PFSK-1 (cell line): Measurements from ENCODE around the gene WDR81.

Experiments used
- POLR2AphosphoS5 ChIP-seq: IDR thresholded peaks from 2 replicates; pipeline ENCODE4 v1.6.1; 2012; ENCODE audit warnings: low read depth, mild to moderate bottlenecking, control low read depth, low read length, moderate library complexity
- SIN3A ChIP-seq: IDR thresholded peaks from 2 replicates; pipeline ENCODE4 v1.6.1; 2012; ENCODE audit warnings: mild to moderate bottlenecking, low read length, moderate library complexity, borderline replicate concordance; ENCODE audit not compliant: insufficient read depth
- TAF1 ChIP-seq: IDR thresholded peaks from 2 replicates; pipeline ENCODE4 v1.6.1; 2012; ENCODE audit warnings: low read length, control low read depth, borderline replicate concordance; ENCODE audit not compliant: insufficient read depth
- TF ChIP-seq, protein P1 (sequence below), 2 experiments: IDR thresholded peaks; 2 replicates each; pipeline versions ENCODE4 v1.6.1 to v1.8.0; 2011 to 2012; ENCODE audit warnings: low read depth in 2 of 2, low read length in 2 of 2, control low read depth in 1 of 2, inconsistent platforms in 1 of 2, mild to moderate bottlenecking in 1 of 2, moderate library complexity in 1 of 2; ENCODE audit not compliant: insufficient read depth in 1 of 2

GRCh38 chr17:1690544-1691221 is 33.8 kb upstream of the WDR81 start:
- no peak for TF ChIP-seq TAF1
- no peak for TF ChIP-seq POLR2AphosphoS5
- TF ChIP-seq, protein P1, sequence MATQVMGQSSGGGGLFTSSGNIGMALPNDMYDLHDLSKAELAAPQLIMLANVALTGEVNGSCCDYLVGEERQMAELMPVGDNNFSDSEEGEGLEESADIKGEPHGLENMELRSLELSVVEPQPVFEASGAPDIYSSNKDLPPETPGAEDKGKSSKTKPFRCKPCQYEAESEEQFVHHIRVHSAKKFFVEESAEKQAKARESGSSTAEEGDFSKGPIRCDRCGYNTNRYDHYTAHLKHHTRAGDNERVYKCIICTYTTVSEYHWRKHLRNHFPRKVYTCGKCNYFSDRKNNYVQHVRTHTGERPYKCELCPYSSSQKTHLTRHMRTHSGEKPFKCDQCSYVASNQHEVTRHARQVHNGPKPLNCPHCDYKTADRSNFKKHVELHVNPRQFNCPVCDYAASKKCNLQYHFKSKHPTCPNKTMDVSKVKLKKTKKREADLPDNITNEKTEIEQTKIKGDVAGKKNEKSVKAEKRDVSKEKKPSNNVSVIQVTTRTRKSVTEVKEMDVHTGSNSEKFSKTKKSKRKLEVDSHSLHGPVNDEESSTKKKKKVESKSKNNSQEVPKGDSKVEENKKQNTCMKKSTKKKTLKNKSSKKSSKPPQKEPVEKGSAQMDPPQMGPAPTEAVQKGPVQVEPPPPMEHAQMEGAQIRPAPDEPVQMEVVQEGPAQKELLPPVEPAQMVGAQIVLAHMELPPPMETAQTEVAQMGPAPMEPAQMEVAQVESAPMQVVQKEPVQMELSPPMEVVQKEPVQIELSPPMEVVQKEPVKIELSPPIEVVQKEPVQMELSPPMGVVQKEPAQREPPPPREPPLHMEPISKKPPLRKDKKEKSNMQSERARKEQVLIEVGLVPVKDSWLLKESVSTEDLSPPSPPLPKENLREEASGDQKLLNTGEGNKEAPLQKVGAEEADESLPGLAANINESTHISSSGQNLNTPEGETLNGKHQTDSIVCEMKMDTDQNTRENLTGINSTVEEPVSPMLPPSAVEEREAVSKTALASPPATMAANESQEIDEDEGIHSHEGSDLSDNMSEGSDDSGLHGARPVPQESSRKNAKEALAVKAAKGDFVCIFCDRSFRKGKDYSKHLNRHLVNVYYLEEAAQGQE (IDR thresholded peaks at IDR 0.05; ENCODE audit: insufficient read depth in 1 of 2, low read depth in 2 of 2, low read length in 2 of 2) = no peak
- no peak for TF ChIP-seq SIN3A
